ENCODE data around the gene GRIN3A. TPM values are rescaled to one million over a fixed set of nuclear protein-coding genes. Genes with fewer than 3 reads are reported as not detected.

The GRIN3A gene
- total RNA-seq, 1 experiment from 2014 or later, result 0.02 TPM

- TF ChIP-seq ZNF281 (CRISPR knock-in tag; IDR thresholded peaks at IDR 0.05) (no peak), NFATC4 (CRISPR knock-in tag; IDR thresholded peaks at IDR 0.05) (no peak), CREB1 (CRISPR knock-in tag; IDR thresholded peaks at IDR 0.05) (no peak), ZNF512 (CRISPR knock-in tag; IDR thresholded peaks at IDR 0.05; ENCODE audit: borderline replicate concordance) (no peak), CBFB (CRISPR knock-in tag; IDR thresholded peaks at IDR 0.05; ENCODE audit: low read depth) (no peak), ZNF317 (CRISPR knock-in tag; IDR thresholded peaks at IDR 0.05; ENCODE audit: borderline replicate concordance, low read depth) (no peak), USF1 (CRISPR knock-in tag; IDR thresholded peaks at IDR 0.05) (no peak), FOXJ3 (CRISPR knock-in tag; IDR thresholded peaks at IDR 0.05; ENCODE audit: borderline replicate concordance) (no peak), JAZF1 (CRISPR knock-in tag; IDR thresholded peaks at IDR 0.05) (no peak), RELA (CRISPR knock-in tag; IDR thresholded peaks at IDR 0.05; ENCODE audit: borderline replicate concordance) (no peak)
Observed at GRCh38 chr9:101620452-101620851, 118.0 kb downstream of the GRIN3A start (continued).

- DNase-seq (ENCODE audit: low spot score), result no peak
- ATAC-seq, result no peak
- Mint-ChIP-seq H3K36me3 (no peaks in the 10 kb centered on the region), H3K4me3 (no peak overlapping the region), H3K4me1 (no peaks in the 10 kb centered on the region), H3K27me3 (ENCODE audit: low read depth) (no peaks in the 10 kb centered on the region), H3K27ac (no peak overlapping the region), H3K9me3 (0 out of 2 replicates have a peak, but pooled peaks cover 3% of the 10 kb centered on the region)
- POLR2A ChIA-PET, result no interaction called here
- CTCF ChIA-PET, result no interaction called here
- TF ChIP-seq USF1 (CRISPR knock-in tag; IDR thresholded peaks at IDR 0.05), result no peak
- no peak for TF ChIP-seq CREM (CRISPR knock-in tag; IDR thresholded peaks at IDR 0.05)
- no peak for TF ChIP-seq SOX15 (CRISPR knock-in tag; IDR thresholded peaks at IDR 0.05)
- TF ChIP-seq TP53 (CRISPR knock-in tag; IDR thresholded peaks at IDR 0.05), result no peak
- no peak for TF ChIP-seq NFE2L1 (CRISPR knock-in tag; IDR thresholded peaks at IDR 0.05)
- no peak for TF ChIP-seq NFYB (CRISPR knock-in tag; conservative IDR thresholded peaks at IDR 0.05; ENCODE audit: low read depth)
- no peak for TF ChIP-seq ZNF281 (CRISPR knock-in tag; IDR thresholded peaks at IDR 0.05)
- TF ChIP-seq ZNF512 (CRISPR knock-in tag; IDR thresholded peaks at IDR 0.05; ENCODE audit: borderline replicate concordance), result no peak
- TF ChIP-seq ZNF121 (CRISPR knock-in tag; IDR thresholded peaks at IDR 0.05), result no peak
- no peak for TF ChIP-seq STAT6 (CRISPR knock-in tag; conservative IDR thresholded peaks at IDR 0.05; ENCODE audit: low read depth)
- TF ChIP-seq ZNF423 (CRISPR knock-in tag; IDR thresholded peaks at IDR 0.05), result no peak
- no peak for TF ChIP-seq IRF2 (CRISPR knock-in tag; IDR thresholded peaks at IDR 0.05; ENCODE audit: borderline replicate concordance, low read depth)
- TF ChIP-seq ATF1 (CRISPR knock-in tag; IDR thresholded peaks at IDR 0.05), result no peak
Observed at GRCh38 chr9:101618698-101619097, 119.7 kb downstream of the GRIN3A start.
